22Rv1 (cell line): ENCODE data around the gene MRTFB.

ENCODE experiments used
- ZFX ChIP-seq: fragments of 450-650 bp; IDR thresholded peaks from 2 replicates; pipeline ENCODE4 v1.6.1; 2017; ENCODE audit warnings: antibody characterized with exemption, borderline replicate concordance
- TF ChIP-seq, protein P1 (sequence below): fragments of 450-650 bp; IDR thresholded peaks from 2 replicates; pipeline ENCODE4 v1.5.1; 2017; ENCODE audit warnings: mild to moderate bottlenecking

DNA sequence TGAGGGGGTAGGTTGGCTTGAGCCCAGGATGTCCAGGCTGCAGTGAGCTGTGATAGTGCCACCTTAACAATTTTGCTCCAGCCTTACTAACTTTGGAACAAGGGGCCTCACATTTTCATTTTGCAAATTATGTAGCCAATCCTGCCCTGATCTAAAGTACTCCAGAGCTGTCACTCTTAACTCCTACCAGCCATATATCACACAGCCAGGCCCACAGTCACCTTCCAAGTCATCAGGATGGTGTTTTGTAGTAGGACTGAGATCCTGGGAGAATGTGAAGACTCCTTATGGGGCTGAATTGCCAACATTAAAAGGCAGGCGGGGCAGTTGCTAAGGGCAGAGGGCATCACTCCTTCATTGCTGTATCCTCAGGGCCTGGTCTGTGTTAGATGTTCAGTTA lies 243.0 kb downstream of the MRTFB start:
- TF ChIP-seq, protein P1, sequence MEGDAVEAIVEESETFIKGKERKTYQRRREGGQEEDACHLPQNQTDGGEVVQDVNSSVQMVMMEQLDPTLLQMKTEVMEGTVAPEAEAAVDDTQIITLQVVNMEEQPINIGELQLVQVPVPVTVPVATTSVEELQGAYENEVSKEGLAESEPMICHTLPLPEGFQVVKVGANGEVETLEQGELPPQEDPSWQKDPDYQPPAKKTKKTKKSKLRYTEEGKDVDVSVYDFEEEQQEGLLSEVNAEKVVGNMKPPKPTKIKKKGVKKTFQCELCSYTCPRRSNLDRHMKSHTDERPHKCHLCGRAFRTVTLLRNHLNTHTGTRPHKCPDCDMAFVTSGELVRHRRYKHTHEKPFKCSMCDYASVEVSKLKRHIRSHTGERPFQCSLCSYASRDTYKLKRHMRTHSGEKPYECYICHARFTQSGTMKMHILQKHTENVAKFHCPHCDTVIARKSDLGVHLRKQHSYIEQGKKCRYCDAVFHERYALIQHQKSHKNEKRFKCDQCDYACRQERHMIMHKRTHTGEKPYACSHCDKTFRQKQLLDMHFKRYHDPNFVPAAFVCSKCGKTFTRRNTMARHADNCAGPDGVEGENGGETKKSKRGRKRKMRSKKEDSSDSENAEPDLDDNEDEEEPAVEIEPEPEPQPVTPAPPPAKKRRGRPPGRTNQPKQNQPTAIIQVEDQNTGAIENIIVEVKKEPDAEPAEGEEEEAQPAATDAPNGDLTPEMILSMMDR, result no peak
- TF ChIP-seq ZFX, result no peak
